SK-N-MC (cell line): Measurements from ENCODE around the gene TMOD1.

ENCODE experiments used
- EZH2 ChIP-seq: fragments of 200-600 bp; sonication (generic); IDR thresholded peaks from one replicate; pipeline ENCODE4 v1.6.1; 2017; ENCODE audit warnings: antibody characterized with exemption
- POLR2AphosphoS5 ChIP-seq: IDR thresholded peaks from 2 replicates; pipeline ENCODE4 v1.6.1; 2012; ENCODE audit warnings: mild to moderate bottlenecking, low read depth, low read length, borderline replicate concordance

- no peak for TF ChIP-seq EZH2
- no peak for TF ChIP-seq POLR2AphosphoS5
Measured at GRCh38 chr9:97596906-97597305, 95.4 kb downstream of the TMOD1 start.
